SJSA1 (cell line): ENCODE results near the gene CEP85. TPM values are rescaled to one million over a fixed set of nuclear protein-coding genes. Genes with fewer than 3 reads are reported as not detected.

Source experiments
- DNase-seq, 2 experiments: peaks; one replicate each; pipeline ENCODE4 v3.0.0-alpha.2; 2015 to 2020; ENCODE audit warnings: low spot score in 2 of 2, low read depth in 1 of 2
- H3K27ac ChIP-seq: fragments of 250-450 bp; sonication (Bioruptor Pico); 2 replicates; pipeline ENCODE4 v1.5.1; 2020; ENCODE audit warnings: mild to moderate bottlenecking, moderate library complexity
- H3K27me3 ChIP-seq: fragments of 250-450 bp; sonication (Bioruptor Pico); replicated peaks from 2 replicates; pipeline ENCODE4 v1.5.1; 2020; ENCODE audit warnings: mild to moderate bottlenecking, moderate library complexity
- H3K36me3 ChIP-seq: fragments of 250-450 bp; sonication (Bioruptor Pico); 2 replicates; pipeline ENCODE4 v1.5.1; 2020; ENCODE audit warnings: mild to moderate bottlenecking
- H3K4me1 ChIP-seq: fragments of 250-450 bp; sonication (Bioruptor Pico); replicated peaks from 2 replicates; pipeline ENCODE4 v1.6.1; 2021; ENCODE audit warnings: mild to moderate bottlenecking
- H3K4me3 ChIP-seq: fragments of 250-450 bp; sonication (Bioruptor Pico); 2 replicates; pipeline ENCODE4 v1.5.1; 2020; ENCODE audit warnings: mild to moderate bottlenecking
- H3K9me3 ChIP-seq: fragments of 250-450 bp; sonication (Bioruptor Pico); replicated peaks from 2 replicates; pipeline ENCODE4 v1.5.1; 2020; ENCODE audit warnings: mild to moderate bottlenecking
- total RNA-seq: library from RNA; depleted of rRNA; stranded (reverse); fragments of >200 nt; shearing (Covaris generic); gene quantifications from 2 replicates; pipeline ENCODE4 v1.2.3, GENCODE V29; 2014

The CEP85 gene
- total RNA-seq, 1 experiment from 2014 or later = 56.6 TPM

- peak in 1 of 2 experiments; percentile 60 for DNase-seq
Measured at GRCh38 chr1:26237230-26237966, 3.4 kb downstream of the CEP85 start.

GRCh38 chr1:26239936-26240335 is 5.9 kb downstream of the CEP85 start:
- no peaks in the 10 kb centered on the region for H3K27me3 ChIP-seq

More at GRCh38 chr1:26237230-26237966, 3.4 kb downstream of the CEP85 start:
- Histone ChIP-seq H3K27me3 (no peaks in the 10 kb centered on the region), H3K4me3 (no peak overlapping the region), H3K27ac (peak overlapping the region; percentile 66), H3K4me1 (peaks cover 58% of the 10 kb centered on the region), H3K36me3 (peaks cover 17% of the 10 kb centered on the region), H3K9me3 (no peaks in the 10 kb centered on the region)

GRCh38 chr1:26252718-26253117 is 18.7 kb downstream of the CEP85 start:
- Histone ChIP-seq H3K27me3 (no peaks in the 10 kb centered on the region), H3K27ac (no peak overlapping the region), H3K36me3 (peaks cover 83% of the 10 kb centered on the region), H3K9me3 (no peaks in the 10 kb centered on the region), H3K4me1 (no peaks in the 10 kb centered on the region), H3K4me3 (no peak overlapping the region)
- DNase-seq = no peak

More at GRCh38 chr1:26239936-26240335, 5.9 kb downstream of the CEP85 start:
- Histone ChIP-seq H3K9me3 (no peaks in the 10 kb centered on the region), H3K4me3 (no peak overlapping the region), H3K4me1 (peaks cover 53% of the 10 kb centered on the region), H3K36me3 (peaks cover 34% of the 10 kb centered on the region), H3K27ac (peak overlapping the region; percentile 56)
- peak; percentile 62 to 79 for DNase-seq

GRCh38 chr1:26254404-26254803 is 20.4 kb downstream of the CEP85 start:
- Histone ChIP-seq H3K4me1 (no peaks in the 10 kb centered on the region), H3K4me3 (no peak overlapping the region), H3K27me3 (no peaks in the 10 kb centered on the region), H3K9me3 (no peaks in the 10 kb centered on the region), H3K27ac (no peak overlapping the region), H3K36me3 (peaks cover 90% of the 10 kb centered on the region)
- no peak for DNase-seq

- Histone ChIP-seq H3K27ac (no peak overlapping the region), H3K9me3 (no peaks in the 10 kb centered on the region), H3K4me3 (no peak overlapping the region), H3K4me1 (no peaks in the 10 kb centered on the region), H3K36me3 (peaks cover 96% of the 10 kb centered on the region), H3K27me3 (no peaks in the 10 kb centered on the region)
- DNase-seq = no peak
Measured at GRCh38 chr1:26257222-26257621, 23.2 kb downstream of the CEP85 start.

- Histone ChIP-seq H3K36me3 (peaks cover 97% of the 10 kb centered on the region), H3K4me1 (no peaks in the 10 kb centered on the region), H3K27me3 (no peaks in the 10 kb centered on the region), H3K9me3 (no peaks in the 10 kb centered on the region), H3K27ac (no peak overlapping the region), H3K4me3 (no peak overlapping the region)
- no peak for DNase-seq
Measured at GRCh38 chr1:26259005-26259404, 25.0 kb downstream of the CEP85 start.

GRCh38 chr1:26259578-26259977 is 25.6 kb downstream of the CEP85 start:
- peaks cover 97% of the 10 kb centered on the region for H3K36me3 ChIP-seq
- no peaks in the 10 kb centered on the region for H3K27me3 ChIP-seq
- no peak for DNase-seq

GRCh38 chr1:26263212-26263611 is 29.2 kb downstream of the CEP85 start:
- Histone ChIP-seq H3K27ac (no peak overlapping the region), H3K36me3 (peaks cover 96% of the 10 kb centered on the region), H3K9me3 (no peaks in the 10 kb centered on the region), H3K27me3 (no peaks in the 10 kb centered on the region), H3K4me1 (no peaks in the 10 kb centered on the region), H3K4me3 (no peak overlapping the region)
- no peak for DNase-seq

More at GRCh38 chr1:26259578-26259977, 25.6 kb downstream of the CEP85 start:
- H3K4me3 ChIP-seq = no peak overlapping the region
- no peak overlapping the region for H3K27ac ChIP-seq
- no peaks in the 10 kb centered on the region for H3K9me3 ChIP-seq
- H3K4me1 ChIP-seq = no peaks in the 10 kb centered on the region

GRCh38 chr1:26265405-26265804 is 31.4 kb downstream of the CEP85 start:
- H3K36me3 ChIP-seq = peaks cover 96% of the 10 kb centered on the region
- H3K4me3 ChIP-seq = no peak overlapping the region
- no peak overlapping the region for H3K27ac ChIP-seq
- 0 out of 2 replicates have a peak, but pooled peaks cover 5% of the 10 kb centered on the region for H3K9me3 ChIP-seq
- DNase-seq = no peak
- H3K27me3 ChIP-seq = no peaks in the 10 kb centered on the region
- H3K4me1 ChIP-seq = no peaks in the 10 kb centered on the region

GRCh38 chr1:26268290-26269197 is 34.5 kb downstream of the CEP85 start:
- 0 out of 2 replicates have a peak, but pooled peaks cover 5% of the 10 kb centered on the region for H3K9me3 ChIP-seq
- H3K27ac ChIP-seq = no peak overlapping the region
- peaks cover 96% of the 10 kb centered on the region for H3K36me3 ChIP-seq
- no peaks in the 10 kb centered on the region for H3K27me3 ChIP-seq
- DNase-seq = no peak
- H3K4me3 ChIP-seq = no peak overlapping the region
- no peaks in the 10 kb centered on the region for H3K4me1 ChIP-seq

- Histone ChIP-seq H3K4me1 (no peaks in the 10 kb centered on the region), H3K4me3 (no peak overlapping the region), H3K9me3 (0 out of 2 replicates have a peak, but pooled peaks cover 5% of the 10 kb centered on the region), H3K27ac (no peak overlapping the region), H3K36me3 (peaks cover 93% of the 10 kb centered on the region), H3K27me3 (no peaks in the 10 kb centered on the region)
- DNase-seq = no peak
Measured at GRCh38 chr1:26269198-26269550, 35.2 kb downstream of the CEP85 start.

- H3K27me3 ChIP-seq = no peaks in the 10 kb centered on the region
- DNase-seq = no peak
- H3K27ac ChIP-seq = no peak overlapping the region
- peaks cover 89% of the 10 kb centered on the region for H3K36me3 ChIP-seq
- H3K4me1 ChIP-seq = peaks cover 55% of the 10 kb centered on the region
- no peak overlapping the region for H3K4me3 ChIP-seq
- no peaks in the 10 kb centered on the region for H3K9me3 ChIP-seq
Measured at GRCh38 chr1:26274801-26275425, 40.9 kb downstream of the CEP85 start.

- Histone ChIP-seq H3K9me3 (no peaks in the 10 kb centered on the region), H3K36me3 (peaks cover 83% of the 10 kb centered on the region), H3K4me1 (peaks cover 64% of the 10 kb centered on the region), H3K4me3 (no peak overlapping the region), H3K27ac (peak overlapping the region; percentile 59), H3K27me3 (no peaks in the 10 kb centered on the region)
- DNase-seq = peak; percentile 78 to 88
Measured at GRCh38 chr1:26275580-26276431, 41.8 kb downstream of the CEP85 start.
